ENCODE data around the gene CCDC190.

GRCh38 chr1:162899422-162900146 is 38.6 kb upstream of the CCDC190 start:
- TF ChIP-seq POLR2A (IDR thresholded peaks at IDR 0.05) (no peak), CTCF (IDR thresholded peaks at IDR 0.05) (no peak)

Measured in esophagus squamous epithelium (tissue), 4 donors.